SK-N-SH treated with all-trans-retinoic acid at 6 μM for 48 hours (cell line): ENCODE results near the gene MTERF2.

Source experiments
- ATAC-seq: fragments of 200-7000 bp; cut with Tn5 transposase; 3 replicates; pipeline ENCODE4 v1.9.1; 2020; ENCODE audit warnings: mild to moderate bottlenecking, moderate library complexity
- ARNTL ChIP-seq: fragments of 450-650 bp; formaldehyde crosslinking; IDR thresholded peaks from 2 replicates; pipeline ENCODE4 v1.5.0; 2020; ENCODE audit warnings: low read depth, mild to moderate bottlenecking, moderate library complexity, borderline replicate concordance
- BACH2 ChIP-seq: fragments of 250-450 bp; sonication (Bioruptor Pico); IDR thresholded peaks from 2 replicates; pipeline ENCODE4 v1.9.0; 2021; ENCODE audit warnings: mild to moderate bottlenecking, borderline replicate concordance
- CREB5 ChIP-seq: fragments of 250-450 bp; sonication (Bioruptor Pico); IDR thresholded peaks from 2 replicates; pipeline ENCODE4 v1.5.1; 2020; ENCODE audit warnings: low read depth, mild to moderate bottlenecking, moderate library complexity
- CSDC2 ChIP-seq: fragments of 250-450 bp; sonication (Bioruptor Pico); IDR thresholded peaks from 2 replicates; pipeline ENCODE4 v1.5.0; 2020; ENCODE audit warnings: mild to moderate bottlenecking, moderate library complexity
- ESRRG ChIP-seq: fragments of 250-450 bp; sonication (Bioruptor Pico); IDR thresholded peaks from 2 replicates; pipeline ENCODE4 v1.6.1; 2021; ENCODE audit warnings: mild to moderate bottlenecking
- GLIS3 ChIP-seq: fragments of 250-450 bp; sonication (Bioruptor Pico); IDR thresholded peaks from 2 replicates; pipeline ENCODE4 v1.5.0; 2020; ENCODE audit warnings: mild to moderate bottlenecking, moderate library complexity
- ISL1 ChIP-seq: fragments of 250-450 bp; sonication (Bioruptor Pico); IDR thresholded peaks from 2 replicates; pipeline ENCODE4 v2.1.2; 2022; ENCODE audit warnings: mild to moderate bottlenecking, moderate library complexity
- OSR1 ChIP-seq: fragments of 250-450 bp; sonication (Bioruptor Pico); IDR thresholded peaks from 2 replicates; pipeline ENCODE4 v1.8.0; 2022; ENCODE audit warnings: moderate library complexity, mild to moderate bottlenecking, inconsistent platforms
- RARB ChIP-seq: fragments of 250-450 bp; sonication (Bioruptor Pico); IDR thresholded peaks from 2 replicates; pipeline ENCODE4 v1.8.0; 2021; ENCODE audit warnings: mild to moderate bottlenecking, moderate library complexity
- SNAI2 ChIP-seq: fragments of 250-450 bp; sonication (Bioruptor Pico); IDR thresholded peaks from 2 replicates; pipeline ENCODE4 v1.5.0; 2020; ENCODE audit warnings: mild to moderate bottlenecking, moderate library complexity
- TCF4 ChIP-seq: fragments of 250-450 bp; sonication (Bioruptor Pico); IDR thresholded peaks from 2 replicates; pipeline ENCODE4 v1.8.0; 2021; ENCODE audit warnings: mild to moderate bottlenecking, moderate library complexity, borderline replicate concordance
- ZC3H10 ChIP-seq: fragments of 250-450 bp; sonication (Bioruptor Pico); IDR thresholded peaks from 2 replicates; pipeline ENCODE4 v1.5.1; 2021; ENCODE audit warnings: mild to moderate bottlenecking, moderate library complexity
- ZFP3 ChIP-seq: fragments of 250-450 bp; sonication (Bioruptor Pico); IDR thresholded peaks from 2 replicates; pipeline ENCODE4 v1.5.0; 2020; ENCODE audit warnings: mild to moderate bottlenecking, moderate library complexity
- ZFP30 ChIP-seq: fragments of 450-650 bp; formaldehyde crosslinking; IDR thresholded peaks from 2 replicates; pipeline ENCODE4 v1.5.0; 2022; ENCODE audit warnings: mild to moderate bottlenecking, moderate library complexity
- ZNF565 ChIP-seq: fragments of 450-650 bp; formaldehyde crosslinking; conservative IDR thresholded peaks from 2 replicates; pipeline ENCODE4 v1.5.0; 2020; ENCODE audit warnings: low read depth, mild to moderate bottlenecking, moderate library complexity
- ZNF70 ChIP-seq: fragments of 450-650 bp; formaldehyde crosslinking; IDR thresholded peaks from 2 replicates; pipeline ENCODE4 v1.5.0; 2020; ENCODE audit warnings: mild to moderate bottlenecking, moderate library complexity
- ZNF8 ChIP-seq: fragments of 450-650 bp; formaldehyde crosslinking; IDR thresholded peaks from 2 replicates; pipeline ENCODE4 v1.5.0; 2020; ENCODE audit warnings: mild to moderate bottlenecking, moderate library complexity
- TF ChIP-seq, protein P1 (sequence below): fragments of 250-450 bp; sonication (Bioruptor Pico); IDR thresholded peaks from 2 replicates; pipeline ENCODE4 v1.8.0; 2021; ENCODE audit warnings: low read depth, mild to moderate bottlenecking, moderate library complexity, borderline replicate concordance
- TF ChIP-seq, protein P2 (sequence below): fragments of 250-450 bp; sonication (Bioruptor Pico); IDR thresholded peaks from 2 replicates; pipeline ENCODE4 v1.8.0; 2020; ENCODE audit warnings: mild to moderate bottlenecking, moderate library complexity, borderline replicate concordance

The MTERF2 gene

GRCh38 chr12:106994579-106995220 is 7.8 kb upstream of the MTERF2 start (continued):
- TF ChIP-seq BACH2: no peak

DNA sequence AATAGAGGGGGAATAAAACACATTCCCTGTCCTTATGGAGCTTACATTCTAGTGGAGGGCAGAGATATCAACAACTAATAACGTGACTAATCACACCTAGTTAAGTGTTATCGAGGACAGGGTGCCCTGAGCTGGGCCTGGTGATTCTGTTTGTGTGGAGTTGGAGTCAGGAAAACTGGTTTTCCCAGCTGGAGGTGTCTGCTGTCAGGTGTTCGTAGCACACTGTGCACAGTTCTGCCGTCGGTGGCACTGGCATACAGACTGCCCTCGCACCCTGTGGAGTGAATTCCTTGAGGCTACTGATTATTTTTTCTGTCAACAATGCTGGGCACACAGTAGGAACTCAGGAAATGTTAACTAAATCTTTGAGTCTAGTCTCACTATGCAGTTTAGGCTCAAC is 900 bp upstream of the MTERF2 start:
- ATAC-seq: no peak
- no peak for TF ChIP-seq ESRRG (CRISPR knock-in tag)
- TF ChIP-seq GLIS3: no peak
- TF ChIP-seq ZC3H10 (CRISPR knock-in tag): no peak
- no peak for TF ChIP-seq CREB5 (CRISPR knock-in tag)
- no peak for TF ChIP-seq ZFP30 (CRISPR knock-in tag)
- no peak for TF ChIP-seq ARNTL (CRISPR knock-in tag)

DNA sequence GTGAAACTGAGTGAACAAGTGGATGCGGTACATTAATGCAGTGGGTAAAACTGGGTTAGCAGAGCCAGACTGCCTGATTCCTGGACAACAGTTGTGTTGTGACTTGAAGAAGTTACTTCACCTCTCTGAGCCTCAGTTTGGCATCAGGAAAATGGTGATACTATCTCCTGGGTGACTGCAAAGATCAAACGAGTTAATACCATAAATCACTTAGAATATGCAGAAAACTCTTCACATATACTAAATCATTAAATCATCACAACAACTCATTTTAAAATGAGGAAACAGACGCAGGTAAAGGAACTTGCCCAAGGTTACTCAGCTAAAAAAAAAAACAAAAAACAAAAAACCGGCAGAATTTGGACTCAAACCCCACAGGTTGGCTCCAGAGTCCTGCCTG is 811 bp downstream of the MTERF2 start:
- no peak for ATAC-seq
- TF ChIP-seq, protein P1, sequence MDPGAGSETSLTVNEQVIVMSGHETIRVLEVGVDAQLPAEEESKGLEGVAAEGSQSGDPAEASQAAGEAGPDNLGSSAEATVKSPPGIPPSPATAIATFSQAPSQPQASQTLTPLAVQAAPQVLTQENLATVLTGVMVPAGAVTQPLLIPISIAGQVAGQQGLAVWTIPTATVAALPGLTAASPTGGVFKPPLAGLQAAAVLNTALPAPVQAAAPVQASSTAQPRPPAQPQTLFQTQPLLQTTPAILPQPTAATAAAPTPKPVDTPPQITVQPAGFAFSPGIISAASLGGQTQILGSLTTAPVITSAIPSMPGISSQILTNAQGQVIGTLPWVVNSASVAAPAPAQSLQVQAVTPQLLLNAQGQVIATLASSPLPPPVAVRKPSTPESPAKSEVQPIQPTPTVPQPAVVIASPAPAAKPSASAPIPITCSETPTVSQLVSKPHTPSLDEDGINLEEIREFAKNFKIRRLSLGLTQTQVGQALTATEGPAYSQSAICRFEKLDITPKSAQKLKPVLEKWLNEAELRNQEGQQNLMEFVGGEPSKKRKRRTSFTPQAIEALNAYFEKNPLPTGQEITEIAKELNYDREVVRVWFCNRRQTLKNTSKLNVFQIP (CRISPR knock-in tag): no peak
- TF ChIP-seq ZNF8: no peak

GRCh38 chr12:106985479-106985878 is 1.5 kb downstream of the MTERF2 start:
- ATAC-seq: no peak
- TF ChIP-seq OSR1 (CRISPR knock-in tag) (no peak), ZNF565 (no peak), ZC3H10 (CRISPR knock-in tag) (no peak), BACH2 (no peak), TCF4 (CRISPR knock-in tag) (no peak), CSDC2 (CRISPR knock-in tag) (no peak), ZFP3 (CRISPR knock-in tag) (no peak), RARB (CRISPR knock-in tag) (no peak), ARNTL (CRISPR knock-in tag) (no peak)
- TF ChIP-seq, protein P2, sequence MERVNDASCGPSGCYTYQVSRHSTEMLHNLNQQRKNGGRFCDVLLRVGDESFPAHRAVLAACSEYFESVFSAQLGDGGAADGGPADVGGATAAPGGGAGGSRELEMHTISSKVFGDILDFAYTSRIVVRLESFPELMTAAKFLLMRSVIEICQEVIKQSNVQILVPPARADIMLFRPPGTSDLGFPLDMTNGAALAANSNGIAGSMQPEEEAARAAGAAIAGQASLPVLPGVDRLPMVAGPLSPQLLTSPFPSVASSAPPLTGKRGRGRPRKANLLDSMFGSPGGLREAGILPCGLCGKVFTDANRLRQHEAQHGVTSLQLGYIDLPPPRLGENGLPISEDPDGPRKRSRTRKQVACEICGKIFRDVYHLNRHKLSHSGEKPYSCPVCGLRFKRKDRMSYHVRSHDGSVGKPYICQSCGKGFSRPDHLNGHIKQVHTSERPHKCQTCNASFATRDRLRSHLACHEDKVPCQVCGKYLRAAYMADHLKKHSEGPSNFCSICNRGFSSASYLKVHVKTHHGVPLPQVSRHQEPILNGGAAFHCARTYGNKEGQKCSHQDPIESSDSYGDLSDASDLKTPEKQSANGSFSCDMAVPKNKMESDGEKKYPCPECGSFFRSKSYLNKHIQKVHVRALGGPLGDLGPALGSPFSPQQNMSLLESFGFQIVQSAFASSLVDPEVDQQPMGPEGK (CRISPR knock-in tag): no peak
- TF ChIP-seq, protein P1 (CRISPR knock-in tag): no peak
- TF ChIP-seq, all 23 proteins: peak for 0

DNA sequence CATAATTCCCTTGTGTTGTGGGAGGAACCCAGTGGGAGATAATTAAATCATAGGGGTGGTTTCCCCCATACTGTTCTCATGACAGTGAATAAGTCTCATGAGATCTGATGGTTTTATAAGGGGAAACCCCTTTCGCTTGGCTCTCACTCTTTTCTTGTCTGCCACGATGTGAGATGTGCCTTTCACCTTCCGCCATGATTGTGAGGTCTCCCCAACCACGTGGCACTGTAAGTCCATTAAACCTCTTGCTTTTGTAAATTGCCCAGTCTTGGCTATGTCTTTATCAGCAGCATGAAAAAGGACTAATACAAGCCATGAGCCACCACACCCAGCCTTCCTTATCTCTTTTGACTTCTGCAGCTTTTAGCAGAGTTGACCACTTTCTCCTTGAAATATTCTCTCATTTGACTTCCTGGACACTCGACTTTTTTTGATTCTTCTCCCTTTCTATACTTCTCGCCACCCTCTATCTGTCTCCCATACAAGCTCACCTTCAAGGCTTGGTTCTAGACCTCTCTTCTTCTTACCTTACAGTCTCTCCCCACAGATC is 2.3 kb downstream of the MTERF2 start:
- TF ChIP-seq ZFP30 (CRISPR knock-in tag) (no peak), GLIS3 (no peak), SNAI2 (CRISPR knock-in tag) (no peak), CSDC2 (CRISPR knock-in tag) (no peak), ISL1 (no peak), ZNF8 (no peak), ESRRG (CRISPR knock-in tag) (no peak)

DNA sequence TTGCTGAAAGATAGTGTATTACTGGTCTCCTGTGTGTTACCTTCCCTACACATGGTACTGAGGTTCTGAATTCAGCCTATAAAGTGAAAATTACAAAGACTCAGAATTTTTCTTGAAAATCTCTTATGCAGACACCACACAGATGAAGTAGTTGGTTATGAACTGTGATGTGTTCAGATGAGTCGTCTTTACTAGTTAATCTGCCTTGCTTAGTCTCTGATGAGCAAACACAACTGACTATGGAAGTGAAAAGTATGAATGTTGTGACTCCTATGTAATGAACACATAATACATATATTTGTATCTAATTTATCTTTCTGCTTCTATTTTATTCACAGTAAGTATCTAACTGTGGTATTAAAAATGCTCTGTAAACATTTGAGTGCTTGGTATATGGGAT is 4.7 kb downstream of the MTERF2 start:
- TF ChIP-seq RARB (CRISPR knock-in tag) (no peak), BACH2 (no peak), ZNF8 (no peak), ARNTL (CRISPR knock-in tag) (no peak), ZNF565 (no peak), ZNF70 (CRISPR knock-in tag) (no peak), CREB5 (CRISPR knock-in tag) (no peak), ISL1 (no peak), ESRRG (CRISPR knock-in tag) (no peak)
- TF ChIP-seq, protein P1 (CRISPR knock-in tag): no peak

More for the DNA sequence above, 2.3 kb downstream of the MTERF2 start:
- ATAC-seq: no peak

More for the DNA sequence above, 4.7 kb downstream of the MTERF2 start:
- no peak for ATAC-seq
